Measurements from ENCODE around the gene CD82.

CD82 gene

GRCh38 chr11:44581246-44581645, 15.8 kb downstream of the CD82 start:
- Histone ChIP-seq H3K27me3 (ENCODE audit: insufficient read depth, low read depth, severe bottlenecking) (no peaks in the 10 kb centered on the region), H3K4me3 (ENCODE audit: low read depth, low read length) (no peak overlapping the region), H3K27ac (no peak overlapping the region), H3K9me3 (ENCODE audit: severe bottlenecking) (peaks cover 5% of the 10 kb centered on the region), H3K36me3 (no peaks in the 10 kb centered on the region)
- no peak for DNase-seq
- no peak for TF ChIP-seq CTCF (IDR thresholded peaks at IDR 0.05; ENCODE audit: low read depth, low read length)

GRCh38 chr11:44582641-44583352, 17.3 kb downstream of the CD82 start:
- H3K27me3 ChIP-seq (ENCODE audit: insufficient read depth, low read depth, severe bottlenecking) = no peaks in the 10 kb centered on the region
- no peak for TF ChIP-seq CTCF (IDR thresholded peaks at IDR 0.05; ENCODE audit: low read depth, low read length)
- H3K4me3 ChIP-seq (ENCODE audit: low read depth, low read length) = no peak overlapping the region
- peaks cover 5% of the 10 kb centered on the region for H3K9me3 ChIP-seq (ENCODE audit: severe bottlenecking)
- no peak overlapping the region for H3K27ac ChIP-seq
- no peak for DNase-seq
- no peaks in the 10 kb centered on the region for H3K36me3 ChIP-seq

GRCh38 chr11:44583353-44583669, 17.8 kb downstream of the CD82 start:
- no peaks in the 10 kb centered on the region for H3K36me3 ChIP-seq
- TF ChIP-seq CTCF (IDR thresholded peaks at IDR 0.05; ENCODE audit: low read depth, low read length) = no peak
- no peaks in the 10 kb centered on the region for H3K27me3 ChIP-seq (ENCODE audit: insufficient read depth, low read depth, severe bottlenecking)
- no peak overlapping the region for H3K27ac ChIP-seq
- H3K4me3 ChIP-seq (ENCODE audit: low read depth, low read length) = no peak overlapping the region
- no peak for DNase-seq
- H3K9me3 ChIP-seq (ENCODE audit: severe bottlenecking) = peaks cover 5% of the 10 kb centered on the region

- H3K36me3 ChIP-seq = no peaks in the 10 kb centered on the region
- no peak overlapping the region for H3K27ac ChIP-seq
- no peak for TF ChIP-seq CTCF (IDR thresholded peaks at IDR 0.05; ENCODE audit: low read depth, low read length)
- peaks cover 5% of the 10 kb centered on the region for H3K9me3 ChIP-seq (ENCODE audit: severe bottlenecking)
- no peaks in the 10 kb centered on the region for H3K27me3 ChIP-seq (ENCODE audit: insufficient read depth, low read depth, severe bottlenecking)
- H3K4me3 ChIP-seq (ENCODE audit: low read depth, low read length) = no peak overlapping the region
- no peak for DNase-seq
These were observed 20.0 kb downstream of the CD82 start for GRCh38 chr11:44585421-44585820.

GRCh38 chr11:44589301-44589700, 23.8 kb downstream of the CD82 start:
- Histone ChIP-seq H3K9me3 (ENCODE audit: severe bottlenecking) (no peaks in the 10 kb centered on the region), H3K27me3 (ENCODE audit: insufficient read depth, low read depth, severe bottlenecking) (no peaks in the 10 kb centered on the region), H3K36me3 (no peaks in the 10 kb centered on the region), H3K4me3 (ENCODE audit: low read depth, low read length) (no peak overlapping the region), H3K27ac (no peak overlapping the region)
- no peak for TF ChIP-seq CTCF (IDR thresholded peaks at IDR 0.05; ENCODE audit: low read depth, low read length)
- no peak for DNase-seq

- no peak for TF ChIP-seq CTCF (IDR thresholded peaks at IDR 0.05; ENCODE audit: low read depth, low read length)
- Histone ChIP-seq H3K27ac (no peak overlapping the region), H3K4me3 (ENCODE audit: low read depth, low read length) (no peak overlapping the region), H3K27me3 (ENCODE audit: insufficient read depth, low read depth, severe bottlenecking) (no peaks in the 10 kb centered on the region), H3K36me3 (no peaks in the 10 kb centered on the region), H3K9me3 (ENCODE audit: severe bottlenecking) (no peaks in the 10 kb centered on the region)
- DNase-seq = no peak
These were observed 25.3 kb downstream of the CD82 start for GRCh38 chr11:44590769-44591168.
